GM21786 (cell line): Measurements from ENCODE around the gene FGD2.

Experiments
- ATAC-seq: cut with Tn5 transposase; IDR thresholded peaks from one replicate; pipeline ENCODE4 v1.9.1; 2021; ENCODE audit not compliant: unreplicated experiment

Gene FGD2

GRCh38 chr6:37017606-37018197, 12.2 kb downstream of the FGD2 start:
- ATAC-seq = no peak

GRCh38 chr6:37018198-37019064, 13.0 kb downstream of the FGD2 start:
- ATAC-seq = peak; percentile 87

- ATAC-seq = no peak
These were observed 13.6 kb downstream of the FGD2 start for GRCh38 chr6:37019065-37019450.

GRCh38 chr6:37020381-37020780, 14.9 kb downstream of the FGD2 start:
- ATAC-seq = no peak

GRCh38 chr6:37020812-37021211, 15.4 kb downstream of the FGD2 start:
- no peak for ATAC-seq

- no peak for ATAC-seq
These were observed 16.1 kb downstream of the FGD2 start for GRCh38 chr6:37021356-37022129.

- ATAC-seq = no peak
These were observed 16.8 kb downstream of the FGD2 start for GRCh38 chr6:37022135-37022863.

- no peak for ATAC-seq
These were observed 19.3 kb downstream of the FGD2 start for GRCh38 chr6:37024656-37025337.

GRCh38 chr6:37025621-37026466, 20.4 kb downstream of the FGD2 start:
- ATAC-seq = no peak

GRCh38 chr6:37027036-37027720, 21.7 kb downstream of the FGD2 start:
- no peak for ATAC-seq

GRCh38 chr6:37027811-37028469, 22.5 kb downstream of the FGD2 start:
- no peak for ATAC-seq

- ATAC-seq = no peak
These were observed 24.0 kb downstream of the FGD2 start for GRCh38 chr6:37029249-37029971.

- no peak for ATAC-seq
These were observed 25.1 kb downstream of the FGD2 start for GRCh38 chr6:37030599-37030998.

- no peak for ATAC-seq
These were observed 26.8 kb downstream of the FGD2 start for GRCh38 chr6:37032239-37032638.

GRCh38 chr6:37033255-37033654, 27.8 kb downstream of the FGD2 start:
- no peak for ATAC-seq

GRCh38 chr6:37033819-37034795, 28.7 kb downstream of the FGD2 start:
- ATAC-seq = no peak

GRCh38 chr6:37036146-37036545, 30.7 kb downstream of the FGD2 start:
- no peak for ATAC-seq
